Activated CD4-positive, alpha-beta T cell treated with anti-CD3 and anti-CD28 coated beads, Interleukin-2, Interleukin-6, amounts not matched to agents 100 ng/mL and 50 ng/mL, durations not matched to agents 16 hours and 8 hours (primary cell): ENCODE data around the gene ITGB5.
A peak's percentile ranks its signal among the peaks of the same experiment; 100 is the strongest.

Experiments used
- DNase-seq: peaks from one replicate; pipeline ENCODE4 v3.0.0-alpha.2; 2020

The ITGB5 gene

DNA sequence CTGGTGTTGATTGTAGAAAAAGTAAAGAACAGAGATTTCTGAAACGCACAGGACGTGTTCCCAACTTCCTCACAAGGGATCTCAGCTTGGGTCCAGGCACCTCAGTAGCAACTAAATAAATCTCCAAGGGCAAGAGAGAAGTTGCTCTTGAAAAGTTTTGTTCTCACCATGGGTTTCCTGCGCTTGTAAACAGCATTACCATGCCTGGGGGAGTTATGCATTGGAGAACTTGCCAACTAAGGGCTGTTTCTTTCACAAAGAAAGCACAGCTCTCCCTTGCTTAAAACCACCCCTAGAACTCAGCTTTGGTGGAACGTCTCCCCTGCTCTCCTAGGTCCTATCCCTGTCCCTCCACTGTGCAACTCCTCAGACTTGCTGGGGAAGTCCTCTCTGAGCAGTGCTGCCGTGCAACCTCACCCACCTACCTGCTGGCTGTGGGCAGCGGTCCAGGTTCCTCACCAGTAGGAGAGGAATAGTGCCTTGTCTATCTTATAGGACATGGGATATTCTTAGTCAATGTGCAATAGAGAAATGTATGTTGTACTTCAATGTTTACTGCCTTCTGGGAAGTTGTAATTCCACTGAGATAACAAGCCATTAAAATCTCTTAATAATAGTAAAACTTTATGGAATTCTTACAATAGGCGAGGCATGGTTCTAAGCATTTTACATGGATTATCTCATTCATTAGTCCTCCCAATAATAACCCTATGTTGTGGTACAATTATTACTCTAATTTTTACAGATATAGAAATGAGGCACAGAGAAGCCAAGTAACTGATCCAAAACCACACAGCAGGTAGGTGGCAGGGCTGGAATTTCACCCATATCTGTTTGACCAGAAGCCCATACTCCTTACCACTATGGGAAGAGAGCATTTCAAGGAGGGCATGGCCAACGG is 105.4 kb downstream of the ITGB5 start:
- no peak for DNase-seq

DNA sequence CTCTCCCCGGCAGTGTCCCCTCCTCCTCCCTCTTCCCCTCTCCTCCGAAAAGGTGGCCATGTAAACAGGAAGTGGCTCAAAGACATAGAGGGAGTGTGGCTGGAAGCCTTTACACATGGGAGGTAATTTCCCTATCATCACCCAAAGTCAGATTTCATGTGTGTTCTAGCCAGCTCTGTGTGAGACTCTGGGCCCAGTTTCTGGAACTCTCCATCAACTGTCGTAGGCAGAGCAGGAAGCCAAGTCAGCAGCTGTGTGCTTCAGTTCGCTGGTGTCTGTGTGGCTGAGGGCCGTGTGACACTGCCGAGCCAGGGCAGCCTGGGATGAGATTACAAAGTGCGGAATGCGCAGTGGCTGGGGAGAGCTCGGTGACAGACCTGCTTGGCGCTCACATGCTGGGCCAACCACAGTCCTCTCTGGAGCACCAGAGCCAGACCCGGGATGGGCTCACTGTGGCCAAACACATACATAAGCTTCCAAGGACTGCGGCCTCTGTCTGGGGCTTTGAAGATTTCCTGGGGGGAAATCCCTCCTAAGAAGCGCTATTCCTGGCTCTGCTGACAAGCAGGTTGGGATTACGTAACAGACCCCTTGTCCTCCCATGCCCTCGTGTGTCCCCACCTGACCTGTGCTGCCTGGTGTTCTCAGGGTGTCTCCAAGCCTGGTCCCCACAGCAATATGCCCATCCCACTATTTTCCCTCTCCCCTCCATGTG is 106.2 kb downstream of the ITGB5 start:
- no peak for DNase-seq

- DNase-seq, result no peak
These were observed 106.8 kb downstream of the ITGB5 start for GRCh38 chr3:124780356-124780755.

- no peak for DNase-seq
These were observed 107.4 kb downstream of the ITGB5 start for GRCh38 chr3:124779751-124780191.

DNA sequence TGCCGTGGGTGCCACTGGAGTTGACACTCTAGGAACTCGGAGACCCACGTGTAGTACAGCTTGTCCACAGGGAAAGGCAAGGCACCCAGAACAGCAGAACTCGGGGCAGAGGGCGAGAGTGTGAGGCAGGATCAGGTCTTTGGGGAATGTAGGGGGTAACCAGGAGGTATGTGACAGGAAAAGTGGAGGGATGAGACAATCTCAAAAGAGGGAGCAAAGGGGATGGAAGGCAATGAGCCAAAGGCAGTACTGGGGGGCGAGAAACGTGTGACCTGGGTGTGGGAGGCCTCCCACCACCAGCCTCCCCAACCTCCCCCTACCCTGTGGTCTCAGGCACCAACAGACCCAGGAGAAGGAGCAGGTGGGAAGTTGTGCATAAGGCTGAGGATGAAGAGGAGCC is 108.0 kb downstream of the ITGB5 start:
- DNase-seq, result no peak

DNA sequence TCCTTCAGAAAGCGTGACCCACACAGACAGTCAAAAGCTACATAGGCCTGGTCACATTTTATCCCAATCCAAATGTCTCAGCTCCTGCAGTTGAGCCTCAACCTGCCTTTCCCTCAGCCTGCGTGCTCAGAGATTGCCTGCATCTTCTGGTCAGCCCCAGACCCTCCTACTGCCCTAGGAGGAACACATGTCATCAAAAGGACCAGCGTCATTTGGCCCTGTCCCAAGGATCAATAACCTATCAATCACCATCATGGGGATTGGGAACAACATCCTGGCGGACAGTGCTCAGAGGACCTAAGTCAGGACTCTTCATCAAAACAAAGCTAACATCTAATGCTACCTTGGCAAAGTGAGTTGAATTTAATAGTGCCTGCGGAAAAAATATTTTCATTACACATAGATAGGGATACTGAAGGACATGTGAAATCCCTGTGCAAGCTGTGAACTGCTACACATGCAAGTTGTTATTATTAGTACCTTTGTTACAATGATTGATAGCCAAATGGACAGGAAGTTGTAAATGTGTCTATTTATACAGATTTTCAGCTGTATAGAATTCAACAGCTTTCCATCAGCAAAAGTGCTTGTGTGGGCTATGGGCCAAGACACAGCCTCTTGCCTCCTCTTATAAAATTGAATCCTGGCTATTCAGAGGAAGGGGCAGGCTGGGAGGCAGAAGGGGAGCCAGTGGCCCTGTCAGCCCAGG is 109.2 kb downstream of the ITGB5 start:
- no peak for DNase-seq

- DNase-seq, result no peak
These were observed 110.3 kb downstream of the ITGB5 start for GRCh38 chr3:124776856-124777255.

GRCh38 chr3:124775877-124776276 is 111.3 kb downstream of the ITGB5 start:
- DNase-seq, result no peak

- DNase-seq, result no peak
These were observed 112.2 kb downstream of the ITGB5 start for GRCh38 chr3:124774841-124775402.

GRCh38 chr3:124774327-124774718 is 112.8 kb downstream of the ITGB5 start:
- DNase-seq, result no peak

GRCh38 chr3:124773351-124774326 is 113.5 kb downstream of the ITGB5 start:
- DNase-seq, result no peak

DNA sequence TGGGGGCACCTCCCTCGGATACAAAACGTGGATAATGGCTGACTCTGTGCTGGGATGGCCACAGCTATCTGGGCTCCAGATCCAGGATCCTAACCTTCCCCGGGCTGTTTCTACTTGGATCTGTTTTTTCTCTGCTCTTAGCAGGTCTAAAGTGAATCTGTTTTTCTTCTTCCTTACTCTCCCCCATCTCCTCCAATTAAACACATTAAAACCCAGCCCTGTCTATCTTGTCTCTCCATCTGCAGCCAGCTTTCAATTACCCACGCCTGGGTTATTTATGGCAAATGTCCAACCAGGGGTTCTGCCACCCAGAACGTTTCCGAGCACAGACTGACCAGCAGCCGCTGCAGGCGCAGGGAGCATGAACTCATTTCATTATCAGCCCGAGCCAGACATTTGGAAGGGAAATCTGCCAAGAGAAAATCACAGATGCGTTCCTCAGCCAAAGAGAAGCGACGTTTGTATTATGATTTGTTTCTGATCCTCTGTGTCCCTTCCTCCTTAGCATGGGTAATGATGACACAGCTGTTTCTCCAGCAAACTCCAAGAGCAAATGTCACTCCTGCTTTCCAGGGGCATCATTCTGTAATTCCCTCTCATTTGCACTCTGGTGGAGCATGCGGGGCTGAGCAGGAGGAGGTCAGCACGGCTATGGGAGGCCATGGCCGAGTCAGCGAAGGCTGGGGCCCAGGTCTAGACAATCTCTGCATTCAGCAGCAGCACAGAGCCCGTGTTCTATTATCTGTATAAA is 114.9 kb downstream of the ITGB5 start:
- DNase-seq, result no peak

DNA sequence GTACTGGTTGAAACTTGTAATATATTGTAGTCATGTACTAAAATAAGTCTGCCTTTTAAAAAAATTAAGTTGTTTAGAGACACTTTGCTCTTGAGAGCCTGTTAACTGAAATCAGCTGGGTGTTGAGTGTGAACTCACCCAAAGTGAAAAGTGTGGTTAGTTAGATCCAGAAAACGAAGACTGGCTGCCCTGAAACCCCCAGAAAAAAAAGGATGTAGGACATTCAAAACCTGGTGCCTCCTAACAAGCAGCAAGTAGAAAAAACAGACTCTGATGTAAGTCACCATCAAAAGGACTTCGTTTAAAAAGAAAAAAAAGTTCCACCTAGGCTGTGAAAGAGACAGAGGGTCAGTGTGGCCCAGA is 116.1 kb downstream of the ITGB5 start:
- DNase-seq, result no peak

- DNase-seq, result no peak
These were observed 116.7 kb downstream of the ITGB5 start for GRCh38 chr3:124770336-124771082.

GRCh38 chr3:124769462-124769861 is 117.7 kb downstream of the ITGB5 start:
- no peak for DNase-seq

GRCh38 chr3:124768812-124769211 is 118.4 kb downstream of the ITGB5 start:
- peak; percentile 31 for DNase-seq

GRCh38 chr3:124767691-124768090 is 119.5 kb downstream of the ITGB5 start:
- DNase-seq, result no peak

- no peak for DNase-seq
These were observed 119.9 kb downstream of the ITGB5 start for GRCh38 chr3:124767264-124767663.

DNA sequence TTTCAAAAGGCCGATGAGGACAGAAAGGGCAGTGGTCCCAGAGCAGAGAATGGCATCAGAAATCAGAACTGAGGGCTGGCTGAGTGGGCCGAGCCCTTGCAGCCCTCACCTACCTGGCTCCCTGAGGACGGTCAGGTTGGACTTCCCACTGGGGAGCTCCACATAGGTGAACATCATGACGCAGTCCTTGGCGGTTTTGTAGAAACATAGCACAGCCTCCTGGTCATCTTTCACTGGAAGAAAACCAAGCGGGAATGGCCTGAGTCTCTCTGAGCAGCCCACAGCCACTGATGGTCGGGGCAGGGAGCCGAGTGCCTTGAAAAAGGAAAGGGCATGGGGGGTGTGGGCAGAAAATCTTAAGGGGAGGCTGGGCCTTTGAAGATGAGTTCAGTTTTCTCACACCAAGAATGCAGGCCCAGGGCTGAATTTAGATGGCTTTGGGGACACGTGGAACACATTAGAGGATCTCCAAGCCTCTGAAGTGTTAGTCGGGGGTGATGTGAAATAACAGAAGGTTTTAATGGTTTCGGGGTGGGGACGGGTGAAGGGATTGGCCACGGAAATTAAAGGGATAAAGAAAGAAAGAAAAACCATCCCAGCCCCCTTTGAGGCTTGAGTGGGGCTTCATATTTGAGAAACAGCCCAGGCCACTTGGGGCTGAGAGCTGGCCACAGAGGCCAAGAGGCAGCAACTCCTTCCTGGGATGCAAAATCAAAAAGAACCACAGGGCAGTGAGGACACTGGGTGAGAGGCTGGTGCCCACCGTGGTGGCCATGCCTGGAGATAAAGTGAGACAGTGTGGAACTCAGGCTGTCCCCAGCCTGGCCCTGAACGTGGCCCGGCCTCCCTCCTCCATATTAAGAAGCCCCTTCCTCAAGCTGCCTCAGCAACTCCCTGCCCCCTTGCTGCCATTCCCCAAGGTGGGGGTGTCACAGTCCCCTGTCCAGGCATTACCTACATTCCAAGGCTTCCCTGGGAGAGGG is 120.8 kb downstream of the ITGB5 start:
- no peak for DNase-seq
